ENCODE data around the gene C19orf53. TPM values are rescaled to one million over a fixed set of nuclear protein-coding genes. Genes with fewer than 3 reads are reported as not detected.

C19orf53 gene
- total RNA-seq, 1 experiment from 2014 or later, result 66.4 TPM

DNA sequence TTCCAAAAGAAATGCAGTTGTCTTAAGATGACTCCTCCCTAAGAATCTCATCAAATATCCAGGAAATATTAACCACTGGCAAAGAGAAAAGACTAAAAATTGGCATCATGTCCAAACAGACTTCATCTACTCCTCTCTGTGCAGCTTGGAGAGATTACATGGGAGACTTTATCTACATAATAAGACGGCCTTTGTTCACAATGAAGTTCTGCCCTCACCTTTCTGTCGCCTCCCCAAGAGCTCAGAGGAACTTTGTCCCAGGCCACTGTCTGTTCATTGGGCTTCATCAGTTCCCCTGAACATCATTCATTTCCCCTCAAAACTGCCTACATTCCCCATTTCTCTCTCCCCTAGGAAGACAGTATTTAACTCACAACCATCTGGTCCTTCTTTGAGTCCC, 32.4 kb upstream of the C19orf53 start:
- peaks cover 15% of the 10 kb centered on the region for H3K36me3 Mint-ChIP-seq (ENCODE audit: insufficient read depth, unreplicated experiment)
- TF ChIP-seq, protein P1, sequence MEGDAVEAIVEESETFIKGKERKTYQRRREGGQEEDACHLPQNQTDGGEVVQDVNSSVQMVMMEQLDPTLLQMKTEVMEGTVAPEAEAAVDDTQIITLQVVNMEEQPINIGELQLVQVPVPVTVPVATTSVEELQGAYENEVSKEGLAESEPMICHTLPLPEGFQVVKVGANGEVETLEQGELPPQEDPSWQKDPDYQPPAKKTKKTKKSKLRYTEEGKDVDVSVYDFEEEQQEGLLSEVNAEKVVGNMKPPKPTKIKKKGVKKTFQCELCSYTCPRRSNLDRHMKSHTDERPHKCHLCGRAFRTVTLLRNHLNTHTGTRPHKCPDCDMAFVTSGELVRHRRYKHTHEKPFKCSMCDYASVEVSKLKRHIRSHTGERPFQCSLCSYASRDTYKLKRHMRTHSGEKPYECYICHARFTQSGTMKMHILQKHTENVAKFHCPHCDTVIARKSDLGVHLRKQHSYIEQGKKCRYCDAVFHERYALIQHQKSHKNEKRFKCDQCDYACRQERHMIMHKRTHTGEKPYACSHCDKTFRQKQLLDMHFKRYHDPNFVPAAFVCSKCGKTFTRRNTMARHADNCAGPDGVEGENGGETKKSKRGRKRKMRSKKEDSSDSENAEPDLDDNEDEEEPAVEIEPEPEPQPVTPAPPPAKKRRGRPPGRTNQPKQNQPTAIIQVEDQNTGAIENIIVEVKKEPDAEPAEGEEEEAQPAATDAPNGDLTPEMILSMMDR (IDR thresholded peaks at IDR 0.05; ENCODE audit: unreplicated experiment), result no peak
- H3K27me3 Mint-ChIP-seq (ENCODE audit: unreplicated experiment), result no peaks in the 10 kb centered on the region
- CTCF ChIA-PET, result no interaction called here
- H3K4me1 Mint-ChIP-seq (ENCODE audit: low read depth, unreplicated experiment), result peaks cover 12% of the 10 kb centered on the region
- no peak for DNase-seq
- no peak overlapping the region for H3K27ac Mint-ChIP-seq (ENCODE audit: unreplicated experiment)
- intact Hi-C loops (cut with micrococcal nuclease; ENCODE audit: unreplicated experiment), result no loop called here
- BruUV-seq (replicated peaks), result no TSS peak
- H3K9me3 Mint-ChIP-seq (ENCODE audit: low read depth, unreplicated experiment), result peaks cover 3% of the 10 kb centered on the region
- no peak overlapping the region for H3K4me3 Mint-ChIP-seq (ENCODE audit: low read depth, unreplicated experiment)

DNA sequence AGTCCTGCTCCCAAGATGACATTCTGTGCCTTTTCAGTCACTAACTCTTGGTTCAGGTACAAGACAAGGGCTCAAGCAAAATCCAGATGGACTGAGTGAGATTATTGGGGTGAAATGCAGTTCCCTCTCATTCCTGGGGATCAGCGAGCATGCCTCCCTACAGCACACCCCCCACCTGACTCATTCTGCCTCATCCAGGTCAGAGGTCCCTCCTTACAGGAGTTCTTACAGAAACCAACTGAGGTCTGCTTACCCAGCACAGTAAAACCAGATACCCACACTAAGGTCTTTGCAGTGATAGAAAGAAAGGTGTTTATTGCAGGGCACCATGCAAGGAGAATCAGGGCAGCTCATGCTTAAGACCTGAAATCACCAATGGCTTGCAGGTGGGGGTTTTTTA, 31.5 kb upstream of the C19orf53 start:
- intact Hi-C loops (cut with micrococcal nuclease; ENCODE audit: unreplicated experiment), result no loop called here
- BruUV-seq (replicated peaks), result no TSS peak
- no peak overlapping the region for H3K27ac Mint-ChIP-seq (ENCODE audit: unreplicated experiment)
- CTCF ChIA-PET, result no interaction called here
- TF ChIP-seq, protein P1 (IDR thresholded peaks at IDR 0.05; ENCODE audit: unreplicated experiment), result no peak
- DNase-seq, result no peak
- H3K36me3 Mint-ChIP-seq (ENCODE audit: insufficient read depth, unreplicated experiment), result peaks cover 21% of the 10 kb centered on the region
- H3K4me1 Mint-ChIP-seq (ENCODE audit: low read depth, unreplicated experiment), result peaks cover 12% of the 10 kb centered on the region
- H3K4me3 Mint-ChIP-seq (ENCODE audit: low read depth, unreplicated experiment), result no peak overlapping the region
- no peaks in the 10 kb centered on the region for H3K27me3 Mint-ChIP-seq (ENCODE audit: unreplicated experiment)
- H3K9me3 Mint-ChIP-seq (ENCODE audit: low read depth, unreplicated experiment), result peaks cover 3% of the 10 kb centered on the region

DNA sequence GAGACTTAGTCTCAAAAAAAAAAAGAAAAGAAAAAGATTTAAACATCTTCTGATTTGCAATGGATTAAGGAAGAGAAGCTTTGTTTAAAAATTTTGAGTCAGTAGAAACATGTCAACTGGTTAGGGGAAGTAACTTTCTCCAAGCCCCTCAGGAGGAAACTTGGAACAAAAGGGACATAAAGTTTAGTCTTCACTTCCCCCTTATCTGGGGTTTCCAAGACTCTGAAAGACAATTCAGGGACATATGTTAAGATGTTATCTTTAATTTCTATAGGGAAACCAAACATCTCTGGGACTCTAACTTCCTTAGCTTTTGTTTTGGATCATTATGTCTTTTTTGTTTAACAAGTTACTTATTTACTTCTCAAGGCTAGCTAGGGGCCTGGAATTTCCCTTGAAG, 30.1 kb upstream of the C19orf53 start:
- no TSS peak for BruUV-seq (replicated peaks)
- H3K4me1 Mint-ChIP-seq (ENCODE audit: low read depth, unreplicated experiment), result peaks cover 12% of the 10 kb centered on the region
- intact Hi-C loops (cut with micrococcal nuclease; ENCODE audit: unreplicated experiment), result no loop called here

DNA sequence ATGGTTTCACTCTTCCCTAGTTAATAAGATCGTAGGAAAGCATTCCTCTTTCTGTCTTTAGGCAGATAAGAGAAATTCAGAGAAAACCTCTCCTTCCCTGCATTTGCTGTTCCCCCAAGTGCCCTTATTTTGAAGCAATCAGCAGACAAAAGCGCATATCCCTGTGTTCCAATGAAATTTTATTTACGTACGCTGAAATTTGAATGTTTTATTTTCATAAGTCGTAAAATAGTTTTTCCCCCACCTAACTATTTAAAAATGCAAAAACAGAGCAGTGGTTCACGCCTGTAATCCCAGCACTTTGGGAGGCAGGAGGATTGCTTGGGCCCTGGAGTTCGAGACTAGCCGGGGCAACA, 27.2 kb upstream of the C19orf53 start:
- H3K27ac Mint-ChIP-seq (ENCODE audit: unreplicated experiment), result no peak overlapping the region
- no TSS peak for BruUV-seq (replicated peaks)
- CTCF ChIA-PET, result interaction anchor here (1.0 kb wide), 2 partner anchors 15 to 26 kb away, joined by 3 to 6 read pairs; no protein-coding TSS in a partner anchor

More for the DNA sequence above, 30.1 kb upstream of the C19orf53 start:
- no peak overlapping the region for H3K4me3 Mint-ChIP-seq (ENCODE audit: low read depth, unreplicated experiment)
- peaks cover 3% of the 10 kb centered on the region for H3K9me3 Mint-ChIP-seq (ENCODE audit: low read depth, unreplicated experiment)
- no peak overlapping the region for H3K27ac Mint-ChIP-seq (ENCODE audit: unreplicated experiment)
- peaks cover 34% of the 10 kb centered on the region for H3K36me3 Mint-ChIP-seq (ENCODE audit: insufficient read depth, unreplicated experiment)
- CTCF ChIA-PET, result no interaction called here
- no peaks in the 10 kb centered on the region for H3K27me3 Mint-ChIP-seq (ENCODE audit: unreplicated experiment)
- DNase-seq, result no peak
- TF ChIP-seq, protein P1 (IDR thresholded peaks at IDR 0.05; ENCODE audit: unreplicated experiment), result no peak

More for the DNA sequence above, 27.2 kb upstream of the C19orf53 start:
- H3K27me3 Mint-ChIP-seq (ENCODE audit: unreplicated experiment), result no peaks in the 10 kb centered on the region
- H3K36me3 Mint-ChIP-seq (ENCODE audit: insufficient read depth, unreplicated experiment), result peaks cover 46% of the 10 kb centered on the region
- H3K9me3 Mint-ChIP-seq (ENCODE audit: low read depth, unreplicated experiment), result peaks cover 3% of the 10 kb centered on the region
- TF ChIP-seq, protein P1 (IDR thresholded peaks at IDR 0.05; ENCODE audit: unreplicated experiment), result no peak
- DNase-seq, result no peak
- peaks cover 12% of the 10 kb centered on the region for H3K4me1 Mint-ChIP-seq (ENCODE audit: low read depth, unreplicated experiment)
- H3K4me3 Mint-ChIP-seq (ENCODE audit: low read depth, unreplicated experiment), result peak overlapping the region; percentile 80
- intact Hi-C loops (cut with micrococcal nuclease; ENCODE audit: unreplicated experiment), result no loop called here

Data from Calu3 (cell line).